B cell (primary cell): ENCODE data around the gene POP4. TPM values are rescaled to one million over a fixed set of nuclear protein-coding genes. Genes with fewer than 3 reads are reported as not detected.
A peak's percentile ranks its signal among the peaks of the same experiment; 100 is the strongest.

Experiments
- ATAC-seq: fragments of 200-7000 bp; cut with Tn5 transposase; one replicate; pipeline ENCODE4 v1.10.0; 2021; ENCODE audit warnings: low read depth, mild to moderate bottlenecking, moderate number of reproducible peaks, moderate library complexity
- CTCF ChIA-PET: fragments of 350-600 bp; sonication (Branson Sonifier 250); formaldehyde crosslinking; loops from one replicate; lab custom pipeline; 2021; ENCODE audit warnings: antibody characterized with exemption, inconsistent platforms; lab: Charles Lee
- POLR2A ChIA-PET: fragments of 350-600 bp; sonication (Branson Sonifier 250); formaldehyde crosslinking; loops from one replicate; lab custom pipeline; 2021; ENCODE audit warnings: antibody characterized with exemption; lab: Charles Lee
- DNase-seq: peaks from one replicate; pipeline ENCODE4 v3.0.0; 2013
- H2AFZ ChIP-seq: 2 replicates; pipeline ENCODE4 v1.6.1; 2012; ENCODE audit warnings: mild to moderate bottlenecking, low read depth, low read length; ENCODE audit not compliant: insufficient read depth, poor library complexity, severe bottlenecking
- H3K27ac ChIP-seq, 2 donors: 1 replicate in 1 of 2; 2 replicates in 1 of 2; pipeline ENCODE4 v1.5.1; 2012 to 2013; ENCODE audit warnings: low read length in 2 of 2, mild to moderate bottlenecking in 2 of 2, moderate library complexity in 1 of 2
- H3K27me3 ChIP-seq, 4 experiments: fragments of 200-600 bp in 1 of 4; sonication (generic) in 1 of 4; replicated peaks in 1 of 4; 1 replicate in 2 of 4; 2 replicates in 2 of 4; pipeline versions ENCODE4 v1.6.1 to v1.7.0; 2013 to 2016; ENCODE audit warnings: low read length in 3 of 4, mild to moderate bottlenecking in 2 of 4, mixed read lengths in 1 of 4, moderate library complexity in 1 of 4; ENCODE audit not compliant: insufficient read depth in 4 of 4, control insufficient read depth in 3 of 4; ENCODE audit errors: control extremely low read depth in 1 of 4
- H3K36me3 ChIP-seq, 2 experiments: replicated peaks in 1 of 2; 1 replicate in 1 of 2; 2 replicates in 1 of 2; pipeline versions ENCODE4 v1.6.1 to v1.7.1; 2013; ENCODE audit warnings: low read length in 1 of 2; ENCODE audit not compliant: insufficient read depth in 2 of 2, control insufficient read depth in 1 of 2; ENCODE audit errors: control extremely low read depth in 1 of 2, extremely low read depth in 1 of 2
- H3K4me1 ChIP-seq, 2 donors: fragments of 200-600 bp in 1 of 2; sonication (generic) in 1 of 2; 1 replicate in 1 of 2; 2 replicates in 1 of 2; pipeline versions ENCODE4 v1.5.1 to v1.6.1; 2013 to 2017; ENCODE audit warnings: low read length in 2 of 2; ENCODE audit not compliant: control insufficient read depth in 2 of 2, insufficient read depth in 2 of 2
- H3K4me2 ChIP-seq: replicated peaks from 2 replicates; pipeline ENCODE3; 2012; ENCODE audit warnings: mild to moderate bottlenecking, low read depth, low read length; ENCODE audit not compliant: poor library complexity, severe bottlenecking
- H3K4me3 ChIP-seq, 5 experiments: fragments of 200-600 bp in 1 of 5; sonication (generic) in 1 of 5; 1 replicate in 3 of 5; 2 replicates in 2 of 5; pipeline versions ENCODE4 v1.5.1 to v1.7.0; 2011 to 2016; ENCODE audit warnings: low read length in 4 of 5, mild to moderate bottlenecking in 4 of 5, low read depth in 2 of 5, control low read depth in 1 of 5, moderate library complexity in 1 of 5; ENCODE audit not compliant: insufficient read depth in 1 of 5; ENCODE audit errors: control extremely low read depth in 1 of 5, extremely low read depth in 1 of 5
- H3K79me2 ChIP-seq: fragments of 200-600 bp; sonication (generic); one replicate; pipeline ENCODE4 v1.6.0; 2016; ENCODE audit warnings: low read length; ENCODE audit not compliant: control insufficient read depth, insufficient read depth
- H3K9ac ChIP-seq: fragments of 200-600 bp; sonication (generic); 2 replicates; pipeline ENCODE4 v1.6.1; 2017; ENCODE audit warnings: mild to moderate bottlenecking, low read length, moderate library complexity
- H3K9me3 ChIP-seq, 3 donors: one replicate each; pipeline versions ENCODE4 v1.6.1 to v1.7.1; 2013; ENCODE audit warnings: low read length in 2 of 3; ENCODE audit not compliant: control insufficient read depth in 2 of 3, insufficient read depth in 1 of 3; ENCODE audit errors: control extremely low read depth in 1 of 3
- H4K20me1 ChIP-seq: 2 replicates; pipeline ENCODE4 v1.6.0; 2012; ENCODE audit warnings: mild to moderate bottlenecking, low read length; ENCODE audit not compliant: insufficient read depth, control insufficient read depth, poor library complexity, severe bottlenecking
- H3K27ac Mint-ChIP-seq: one replicate; pipeline ENCODE4 v1.8.0; 2021; ENCODE audit warnings: mixed read lengths
- H3K27me3 Mint-ChIP-seq: one replicate; pipeline ENCODE4 v1.8.0; 2021; ENCODE audit warnings: mixed read lengths
- H3K4me1 Mint-ChIP-seq: one replicate; pipeline ENCODE4 v1.8.0; 2021; ENCODE audit warnings: mixed read lengths
- H3K4me3 Mint-ChIP-seq: one replicate; pipeline ENCODE4 v1.8.0; 2021; ENCODE audit warnings: mixed read lengths
- H3K9me3 Mint-ChIP-seq: one replicate; pipeline ENCODE4 v1.8.0; 2022; ENCODE audit warnings: mixed read lengths; ENCODE audit not compliant: insufficient read depth
- CTCF ChIP-seq: fragments of 200-600 bp; IDR thresholded peaks from one replicate; pipeline ENCODE4 v1.8.0; 2022; ENCODE audit warnings: antibody characterized with exemption, mild to moderate bottlenecking
- EZH2 ChIP-seq: IDR thresholded peaks from 2 replicates; pipeline ENCODE4 v1.6.1; 2012; ENCODE audit warnings: borderline replicate concordance, low read depth, mild to moderate bottlenecking, moderate library complexity, low read length; ENCODE audit not compliant: insufficient read depth, poor library complexity, severe bottlenecking
- WGBS: methylation state at CpG from one replicate; pipeline ENCODE4 v1.1.5; 2013; ENCODE audit warnings: missing lambda C conversion rate; ENCODE audit not compliant: insufficient coverage; 5-methylcytosine and 5-hydroxymethylcytosine counted together
- intact Hi-C: fragments of 100-400 bp; cut with micrococcal nuclease; formaldehyde crosslinking; loops from one replicate; pipeline ENCODE4 v1.10.0; 2022
- polyA plus RNA-seq: library from polyadenylated mRNA; depleted of rRNA; stranded (reverse); fragments of >200 nt; gene quantifications from 2 replicates; pipeline ENCODE4 v1.2.3, GENCODE V29; 2012
- total RNA-seq, 2 donors: library from RNA; stranded (reverse); fragments of 120-200 nt in 1 of 2; gene quantifications; 1 replicate in 1 of 2; 2 replicates in 1 of 2; pipeline versions ENCODE4 v1.2.3 to v1.2.4, GENCODE V29; 2013 to 2022

POP4 gene
- total and polyA plus RNA-seq, 2 donors (not counting 1 experiment from before 2014, with no cell fraction given): 58.9 to 61.2 TPM

- WGBS: 63% methylated on average over 18 of the region's 23 CpGs
- H3K4me3 Mint-ChIP-seq: no peak overlapping the region
- H3K27ac ChIP-seq: no peak overlapping the region
- POLR2A ChIA-PET: no interaction called here
- ATAC-seq: no peak
- no peaks in the 10 kb centered on the region for H3K9me3 Mint-ChIP-seq
- peaks cover 0 to 12% (median 0%) of the 10 kb centered on the region in 4 experiments for H3K27me3 ChIP-seq
- TF ChIP-seq CTCF (no peak), EZH2 (no peak)
- DNase-seq: peak; percentile 39
- H4K20me1 ChIP-seq: no peaks in the 10 kb centered on the region
- peaks cover 20% of the 10 kb centered on the region for H3K4me1 Mint-ChIP-seq
- H3K27me3 Mint-ChIP-seq: peaks cover 15% of the 10 kb centered on the region
- H3K9me3 ChIP-seq: no peaks in the 10 kb centered on the region
- peak overlapping the region; percentile 38 for H3K9ac ChIP-seq
- H3K4me3 ChIP-seq: no peak overlapping the region
- CTCF ChIA-PET: no interaction called here
- H3K27ac Mint-ChIP-seq: no peak overlapping the region
- intact Hi-C loops: no loop called here
- peak overlapping the region; percentile 52 for H2AFZ ChIP-seq
- H3K4me1 ChIP-seq: peaks cover 3 to 24% of the 10 kb centered on the region in 2 donors
- H3K36me3 ChIP-seq: no peaks in the 10 kb centered on the region
- peak overlapping the region; percentile 39 for H3K4me2 ChIP-seq
- H3K79me2 ChIP-seq: no peaks in the 10 kb centered on the region
Measured at GRCh38 chr19:29622166-29623070, 16.3 kb downstream of the POP4 start.
